CD4-positive, alpha-beta T cell treated with Interleukin-10 for 1 hour (primary cell): Measurements from ENCODE around the gene KLRC4.
A peak's percentile ranks its signal among the peaks of the same experiment; 100 is the strongest.
"Not testable (repeated sequence)": the region's sequence is repeated elsewhere in the genome, so short reads cannot be mapped to it uniquely, and the experiment has no call there.

Experiments used
- DNase-seq: peaks from one replicate; pipeline ENCODE4 v3.0.0-alpha.2; 2020

KLRC4 gene, protein sequence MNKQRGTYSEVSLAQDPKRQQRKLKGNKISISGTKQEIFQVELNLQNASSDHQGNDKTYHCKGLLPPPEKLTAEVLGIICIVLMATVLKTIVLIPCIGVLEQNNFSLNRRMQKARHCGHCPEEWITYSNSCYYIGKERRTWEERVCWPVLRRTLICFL

DNA sequence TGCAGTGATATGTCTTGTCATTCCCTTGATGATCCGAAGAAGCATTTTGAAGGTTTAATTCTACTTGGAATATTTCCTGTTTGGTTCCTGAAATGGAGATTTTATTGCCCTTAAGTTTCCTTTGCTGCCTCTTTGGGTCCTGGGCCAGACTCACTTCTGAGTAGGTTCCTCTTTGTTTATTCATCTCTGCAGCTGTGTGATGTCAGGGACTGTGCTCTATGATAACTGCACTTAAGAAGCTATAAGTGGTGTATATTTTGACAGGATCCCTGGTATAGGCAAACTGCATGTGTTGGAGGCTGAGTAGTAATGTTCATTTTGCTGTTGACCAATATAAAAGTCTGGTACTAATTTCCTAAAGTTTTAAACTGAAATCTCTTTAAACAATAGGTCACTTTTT lies at the start of gene KLRC4:
Gene KLRC4 (minus strand): TSS at position 366 of the 400 bp plus-strand sequence. CDS start 182 bp downstream, at position 184.
- DNase-seq, result peak; percentile 45

DNA sequence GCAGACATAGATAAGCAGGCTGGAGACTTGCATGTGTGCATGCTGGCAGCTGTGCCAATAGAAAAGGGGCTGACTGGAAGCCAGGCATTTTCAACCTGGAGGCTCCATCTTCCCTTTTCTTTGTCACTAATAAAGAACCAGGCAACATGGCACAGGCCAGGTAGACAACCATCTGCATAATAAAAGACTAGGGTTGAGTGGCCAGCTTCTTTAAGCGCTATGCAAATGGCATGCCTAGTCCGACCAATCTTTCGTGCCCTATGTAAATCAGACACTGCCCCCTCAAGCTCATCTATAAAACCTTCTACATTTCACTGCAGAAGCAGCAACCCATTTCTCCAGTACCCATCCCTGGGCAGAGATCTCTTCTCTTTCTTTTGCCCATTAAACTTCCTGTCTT lies 48.2 kb upstream of the KLRC4 start:
- DNase-seq, result no peak

DNA sequence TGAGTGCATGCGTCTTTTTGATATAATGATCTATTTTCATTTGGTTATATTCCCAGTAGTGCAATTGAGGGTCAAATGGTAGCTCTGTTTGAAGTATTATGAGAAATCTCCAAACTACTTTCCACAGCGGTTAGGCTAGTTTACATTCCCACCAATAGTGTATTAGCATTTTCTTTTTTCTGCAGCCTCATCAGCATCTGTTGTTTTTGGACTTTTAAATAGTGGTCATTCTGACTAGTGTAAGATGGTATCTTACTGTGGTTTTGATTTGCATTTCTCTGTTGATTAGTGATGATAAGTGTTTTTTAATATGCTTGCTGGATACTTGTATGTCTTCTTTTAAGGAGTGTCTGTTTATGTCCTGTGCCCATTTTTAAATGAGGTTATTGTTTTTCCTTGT lies 47.3 kb upstream of the KLRC4 start:
- DNase-seq, result no peak

DNA sequence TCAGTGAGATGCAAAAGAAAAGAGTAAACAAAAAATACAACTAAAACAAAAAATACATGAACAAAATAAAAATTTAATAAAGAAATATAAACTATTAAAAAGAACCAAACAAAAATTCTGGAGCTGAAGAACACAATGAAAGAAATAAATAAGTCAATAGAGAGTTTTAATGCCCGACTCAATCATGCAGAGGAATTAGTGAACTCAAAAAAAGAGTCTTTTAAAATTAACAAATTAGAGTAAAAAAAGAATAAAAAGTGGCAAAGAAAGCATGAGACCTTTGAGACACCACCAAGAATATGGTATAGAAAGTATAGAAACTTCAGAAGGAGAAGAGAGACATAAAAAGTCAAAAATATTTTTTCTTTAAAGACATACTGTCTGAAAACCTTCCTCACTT lies 46.2 kb upstream of the KLRC4 start:
- DNase-seq, result no peak

DNA sequence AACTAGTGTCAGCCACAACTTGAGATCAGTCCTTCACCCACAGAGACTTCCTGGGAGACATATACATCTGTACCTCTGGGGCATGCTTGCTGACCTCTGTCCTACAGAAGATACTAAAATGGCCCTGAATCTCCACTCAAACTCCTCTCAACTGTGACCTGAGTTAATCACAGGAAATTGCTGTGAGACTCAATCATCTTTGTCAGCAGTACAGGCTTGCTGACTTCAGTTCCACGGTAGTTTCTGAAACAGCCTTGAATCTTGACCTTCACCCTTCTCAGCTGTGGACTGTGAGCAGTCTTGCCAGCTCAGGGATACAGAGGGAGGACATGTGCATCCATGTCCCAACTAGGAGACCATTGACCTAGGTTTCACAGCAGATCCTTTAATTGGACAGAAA lies 45.0 kb upstream of the KLRC4 start:
- no peak for DNase-seq

DNA sequence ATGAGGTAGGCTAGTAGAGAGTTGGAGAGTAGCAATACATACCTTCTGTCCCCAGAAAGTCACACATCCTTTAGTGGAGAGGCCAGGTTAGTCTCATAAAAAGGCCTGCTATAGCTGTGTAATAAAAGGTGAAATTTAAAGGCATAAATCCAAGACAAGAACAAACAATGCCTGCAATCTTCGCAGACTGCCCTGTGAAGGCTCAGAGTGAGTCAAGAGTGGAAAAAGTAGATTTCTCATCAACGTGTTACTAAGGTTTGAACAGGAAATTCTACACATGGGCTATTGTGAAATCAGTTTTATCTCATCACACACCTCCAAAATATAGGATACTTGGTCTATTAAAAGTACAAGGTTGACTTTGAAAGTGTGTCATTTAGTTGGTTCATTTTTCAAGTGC lies 43.6 kb upstream of the KLRC4 start, which contains the start of gene KLRC1:
Gene KLRC1 (minus strand): TSS at position 222 of the 400 bp plus-strand sequence. CDS start 2,221 bp downstream, outside the sequence.
- DNase-seq, result no peak

DNA sequence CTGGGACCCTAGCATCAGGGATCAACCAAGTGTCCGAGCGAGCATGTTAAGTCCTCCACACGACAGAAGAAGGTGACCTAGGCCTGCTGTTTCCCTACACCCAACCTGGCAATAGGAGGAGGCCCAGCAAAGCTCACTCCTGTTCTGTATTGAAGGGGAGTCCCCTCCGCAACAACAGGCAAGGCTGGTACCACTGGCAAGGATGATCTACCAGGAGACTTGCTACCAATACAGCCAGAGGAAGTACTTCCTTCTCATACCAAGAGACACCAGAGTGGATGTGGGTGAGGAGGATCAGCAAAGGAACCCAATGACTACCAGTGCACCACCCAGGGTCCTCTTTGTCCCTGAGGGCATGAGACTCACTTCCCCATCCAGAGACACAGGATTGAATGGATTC lies 38.7 kb upstream of the KLRC4 start:
- DNase-seq, result no peak

DNA sequence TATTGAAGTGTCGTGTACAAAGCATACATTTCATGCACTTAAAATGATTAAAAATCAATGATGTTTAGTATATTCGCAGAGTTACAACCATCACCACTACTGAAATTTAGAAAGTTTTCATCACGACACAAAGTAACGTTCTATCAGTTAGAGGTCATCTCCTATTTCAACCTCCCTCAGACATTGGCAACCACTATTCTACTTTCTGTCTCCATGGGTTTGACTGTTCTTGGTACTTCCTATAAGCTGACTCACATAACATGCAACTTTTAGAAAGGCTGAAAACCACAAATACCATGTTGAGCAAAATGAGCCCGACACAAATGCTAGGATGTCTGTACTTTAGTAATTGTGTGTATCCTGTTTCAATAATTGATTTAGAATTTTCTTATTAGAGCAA lies 36.5 kb upstream of the KLRC4 start:
- DNase-seq, result not testable (repeated sequence)

DNA sequence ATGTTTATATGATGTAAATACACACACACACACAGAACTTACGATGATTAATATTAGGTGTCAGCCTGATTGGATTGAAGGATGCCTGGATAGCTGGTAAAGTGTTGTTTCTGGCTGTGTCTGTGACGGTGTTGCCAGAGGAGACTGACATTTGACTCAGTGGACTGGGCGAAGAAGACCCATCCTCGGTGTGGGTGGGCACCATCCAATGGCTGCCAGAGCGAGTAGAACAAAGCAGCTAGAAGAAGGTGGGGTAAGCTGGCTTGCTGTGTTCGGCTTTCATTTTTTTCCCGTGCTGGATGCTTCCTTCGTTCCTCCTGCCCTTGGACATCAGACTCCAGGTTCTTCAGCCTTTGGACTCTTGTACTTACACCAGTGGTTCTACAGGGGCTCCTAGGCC lies 31.6 kb upstream of the KLRC4 start:
- not testable (repeated sequence) for DNase-seq

DNA sequence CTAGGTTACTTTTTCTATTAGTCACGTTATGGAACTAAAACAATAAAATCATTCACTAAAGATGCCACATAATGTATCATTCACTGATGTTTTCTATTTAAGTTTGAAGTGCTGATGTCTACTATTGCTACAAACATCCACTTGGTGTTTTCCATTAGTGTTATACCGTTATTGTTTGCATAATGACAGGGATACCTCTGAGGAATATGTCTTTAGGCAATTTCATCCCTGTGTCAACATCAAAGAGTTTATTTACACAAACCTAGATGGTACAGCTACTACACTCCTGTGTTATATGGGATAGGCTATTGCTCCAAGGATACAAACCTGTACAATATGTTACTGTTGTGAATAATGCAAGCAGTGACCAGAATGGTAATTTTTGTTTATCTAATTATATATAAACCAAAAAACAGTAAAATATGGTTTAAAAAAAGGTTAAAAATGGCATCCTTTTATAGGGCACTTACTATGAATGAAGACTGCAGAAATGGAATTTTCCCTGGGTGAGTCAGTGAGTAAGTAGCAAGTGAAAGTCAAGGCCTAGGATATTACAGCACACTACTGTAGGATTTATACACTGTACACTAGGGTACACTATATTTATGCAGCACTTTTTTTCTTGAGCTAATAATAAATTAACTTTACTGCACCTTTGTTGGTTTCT lies 30.2 kb upstream of the KLRC4 start:
- DNase-seq, result not testable (repeated sequence)

DNA sequence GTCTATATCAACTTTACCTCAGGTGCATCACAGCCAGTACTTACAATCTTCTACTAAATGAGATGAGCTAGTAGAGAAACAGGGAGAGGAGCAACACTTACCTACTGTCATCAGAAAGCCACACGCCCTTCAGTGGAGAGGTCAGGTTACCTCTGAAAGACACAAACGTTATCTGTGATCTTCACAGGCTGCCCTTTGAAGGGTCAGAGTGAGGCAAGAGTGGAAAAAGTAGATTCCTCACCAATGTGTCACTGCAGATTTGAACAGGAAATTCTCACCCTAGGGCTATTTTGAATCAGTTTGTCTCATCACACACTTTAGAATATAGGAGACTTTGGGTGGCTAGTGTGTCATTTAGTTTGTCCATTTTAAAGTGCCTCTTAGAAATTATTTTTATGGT lies 28.0 kb upstream of the KLRC4 start:
- DNase-seq, result not testable (repeated sequence)

DNA sequence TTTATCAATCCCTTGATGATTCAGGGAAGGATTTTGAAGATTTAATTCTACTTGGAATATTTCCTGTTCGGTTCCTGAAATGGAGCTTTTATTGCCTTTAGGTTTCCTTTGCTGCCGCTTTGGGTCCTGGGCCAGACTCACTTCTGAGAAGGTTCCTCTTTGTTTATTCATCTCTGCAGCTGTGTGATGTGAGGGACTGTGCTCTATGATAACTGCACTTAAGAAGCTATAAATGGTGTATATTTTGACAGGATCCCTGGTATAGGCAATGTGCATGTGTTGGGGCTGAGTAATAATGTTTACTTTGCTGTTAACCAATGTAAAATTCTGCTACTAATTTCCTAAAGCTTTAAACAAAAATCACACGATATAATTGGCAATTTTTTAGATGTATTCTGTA lies 26.3 kb upstream of the KLRC4 start, which contains the start of gene KLRC2:
Gene KLRC2 (minus strand): TSS at position 195 of the 400 bp plus-strand sequence. CDS start 24 bp downstream, at position 171.
- DNase-seq, result not testable (repeated sequence)

DNA sequence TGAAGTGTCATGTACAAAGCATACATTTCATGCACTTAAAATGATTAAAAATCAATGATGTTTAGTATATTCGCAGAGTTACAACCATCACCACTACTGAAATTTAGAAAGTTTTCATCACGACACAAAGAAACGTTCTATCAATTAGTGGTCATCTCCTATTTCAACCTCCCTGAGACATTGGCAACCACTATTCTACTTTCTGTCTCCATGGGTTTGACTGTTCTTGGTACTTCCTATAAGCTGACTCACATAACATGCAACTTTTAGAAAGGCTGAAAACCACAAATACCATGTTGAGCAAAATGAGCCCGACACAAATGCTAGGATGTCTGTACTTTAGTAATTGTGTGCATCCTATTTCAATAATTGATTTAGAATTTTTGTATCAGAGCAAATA lies 21.1 kb upstream of the KLRC4 start:
- not testable (repeated sequence) for DNase-seq

DNA sequence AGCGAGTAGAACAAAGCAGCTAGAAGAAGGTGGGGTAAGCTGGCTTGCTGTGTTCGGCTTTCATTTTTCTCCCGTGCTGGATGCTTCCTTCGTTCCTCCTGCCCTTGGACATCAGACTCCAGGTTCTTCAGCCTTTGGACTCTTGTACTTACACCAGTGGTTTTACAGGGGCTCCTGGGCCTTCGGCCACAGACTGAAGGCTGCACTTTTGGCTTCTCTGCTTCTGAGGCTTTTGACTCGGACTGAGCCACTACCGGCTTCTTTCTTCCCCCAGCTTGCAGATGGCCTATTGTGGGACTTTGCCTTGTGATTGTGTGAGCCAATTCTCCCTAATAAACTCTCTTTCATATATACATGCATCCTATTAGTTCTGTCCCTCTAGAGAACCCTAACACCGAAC lies 16.4 kb upstream of the KLRC4 start:
- not testable (repeated sequence) for DNase-seq

DNA sequence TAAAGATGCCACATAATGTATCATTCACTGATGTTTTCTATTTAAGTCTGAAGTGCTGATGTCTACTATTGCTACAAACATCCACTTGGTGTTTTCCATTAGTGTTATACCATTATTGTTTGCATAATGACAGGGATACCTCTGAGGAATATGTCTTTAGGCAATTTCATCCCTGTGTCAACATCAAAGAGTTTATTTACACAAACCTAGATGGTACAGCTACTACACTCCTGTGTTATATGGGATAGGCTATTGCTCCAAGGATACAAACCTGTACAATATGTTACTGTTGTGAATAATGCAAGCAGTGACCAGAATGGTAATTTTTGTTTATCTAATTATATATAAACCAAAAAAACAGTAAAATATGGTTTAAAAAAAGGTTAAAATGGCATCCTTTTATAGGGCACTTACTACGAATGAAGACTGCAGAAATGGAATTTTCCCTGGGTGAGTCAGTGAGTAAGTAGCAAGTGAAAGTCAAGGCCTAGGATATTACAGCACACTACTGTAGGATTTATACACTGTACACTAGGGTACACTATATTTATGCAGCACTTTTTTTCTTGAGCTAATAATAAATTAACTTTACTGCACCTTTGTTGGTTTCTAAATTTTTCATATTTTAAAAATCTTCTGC lies 14.8 kb upstream of the KLRC4 start:
- DNase-seq, result not testable (repeated sequence)

DNA sequence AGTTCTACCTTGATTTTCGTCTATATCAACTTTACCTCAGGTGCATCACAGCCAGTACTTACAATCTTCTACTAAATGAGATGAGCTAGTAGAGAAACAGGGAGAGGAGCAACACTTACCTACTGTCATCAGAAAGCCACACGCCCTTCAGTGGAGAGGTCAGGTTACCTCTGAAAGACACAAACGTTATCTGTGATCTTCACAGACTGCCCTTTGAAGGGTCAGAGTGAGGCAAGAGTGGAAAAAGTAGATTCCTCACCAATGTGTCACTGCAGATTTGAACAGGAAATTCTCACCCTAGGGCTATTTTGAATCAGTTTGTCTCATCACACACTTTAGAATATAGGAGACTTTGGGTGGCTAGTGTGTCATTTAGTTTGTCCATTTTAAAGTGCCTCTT lies 12.6 kb upstream of the KLRC4 start:
- DNase-seq, result not testable (repeated sequence)

DNA sequence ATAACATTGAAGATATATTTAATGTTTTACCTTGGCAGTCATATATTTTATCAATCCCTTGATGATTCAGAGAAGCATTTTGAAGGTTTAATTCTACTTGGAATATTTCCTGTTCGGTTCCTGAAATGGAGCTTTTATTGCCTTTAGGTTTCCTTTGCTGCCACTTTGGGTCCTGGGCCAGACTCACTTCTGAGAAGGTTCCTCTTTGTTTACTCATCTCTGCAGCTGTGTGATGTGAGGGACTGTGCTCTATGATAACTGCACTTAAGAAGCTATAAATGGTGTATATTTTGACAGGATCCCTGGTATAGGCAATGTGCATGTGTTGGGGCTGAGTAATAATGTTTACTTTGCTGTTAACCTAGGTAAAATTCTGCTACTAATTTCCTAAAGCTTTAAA lies 10.8 kb upstream of the KLRC4 start, which contains the start of gene KLRC3:
Gene KLRC3 (minus strand): TSS at position 262 of the 400 bp plus-strand sequence. CDS start 45 bp downstream, at position 217.
- DNase-seq, result not testable (repeated sequence)

DNA sequence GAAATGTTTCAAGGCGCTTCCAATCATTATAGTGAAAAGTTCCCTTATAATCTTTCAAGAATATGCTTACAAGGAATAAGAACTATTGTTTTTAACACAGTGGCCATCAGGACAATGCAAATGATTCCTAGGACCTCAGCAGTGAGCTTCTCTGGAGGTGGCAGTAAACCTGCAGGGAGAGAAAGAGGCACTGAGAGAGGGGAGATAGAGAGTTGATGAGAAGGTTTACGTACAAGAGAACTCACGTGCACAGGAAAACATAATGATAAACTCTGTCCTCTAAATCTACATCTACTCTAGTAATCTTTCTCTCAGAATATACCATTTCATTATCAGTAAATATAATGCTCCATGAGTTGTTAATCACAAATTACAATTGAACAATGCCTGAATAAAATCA lies 715 bp downstream of the KLRC4 start:
- DNase-seq, result no peak

DNA sequence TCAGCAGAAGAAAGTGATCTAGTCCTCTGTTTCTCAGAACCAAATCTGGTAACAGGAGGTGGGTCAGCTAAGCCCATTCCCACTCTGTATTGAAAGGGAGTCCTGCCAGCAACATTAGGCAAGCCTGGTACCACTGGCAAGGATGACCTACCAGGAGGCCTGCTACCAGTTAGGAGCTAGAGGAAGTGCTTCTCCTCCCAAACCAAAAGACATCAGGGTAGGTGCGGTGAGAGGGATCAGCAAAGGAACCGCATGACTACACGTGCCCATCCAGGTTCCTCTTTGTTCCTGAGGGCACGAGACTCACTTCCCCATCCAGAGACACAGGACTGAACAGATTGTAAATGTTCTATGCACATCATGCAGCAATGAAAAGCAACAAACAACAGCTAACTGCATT lies 2.8 kb downstream of the KLRC4 start:
- DNase-seq, result no peak

DNA sequence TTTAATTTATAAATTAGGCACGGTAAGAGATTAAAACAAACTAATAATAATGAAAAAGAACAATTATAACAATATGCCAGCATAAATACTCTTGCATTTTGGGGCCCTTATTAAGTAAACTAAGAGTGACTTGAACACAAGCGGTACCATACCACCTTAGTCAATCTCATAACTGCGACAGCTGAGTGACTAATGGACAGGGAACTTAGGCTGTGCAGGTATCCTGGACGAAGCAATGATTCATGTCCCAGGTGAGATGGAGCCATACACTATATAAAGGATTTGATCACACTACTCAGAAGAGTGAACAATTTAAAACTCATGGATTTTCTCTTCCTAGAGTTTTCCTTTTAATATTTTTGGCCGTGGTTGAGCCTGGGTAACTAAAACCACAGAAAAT lies 4.3 kb downstream of the KLRC4 start:
- DNase-seq, result no peak

DNA sequence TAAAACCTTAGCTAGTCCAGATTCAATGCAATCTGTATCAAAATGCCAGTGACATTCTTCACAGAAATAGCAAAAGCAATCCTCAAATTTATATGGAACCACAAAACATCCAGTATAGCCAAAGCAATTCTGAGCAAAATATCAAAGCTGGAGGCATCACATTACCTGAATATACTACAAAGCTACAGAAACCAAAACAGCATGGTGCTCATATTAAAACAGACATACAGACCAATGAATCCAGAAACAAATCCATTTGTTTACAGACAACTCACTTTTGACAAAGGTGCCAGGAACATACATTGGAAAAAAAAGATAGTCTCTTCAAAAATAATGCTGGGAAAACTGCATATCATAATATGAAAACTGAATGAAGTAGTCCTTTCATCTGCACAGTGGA lies 4.8 kb downstream of the KLRC4 start:
- DNase-seq, result no peak

DNA sequence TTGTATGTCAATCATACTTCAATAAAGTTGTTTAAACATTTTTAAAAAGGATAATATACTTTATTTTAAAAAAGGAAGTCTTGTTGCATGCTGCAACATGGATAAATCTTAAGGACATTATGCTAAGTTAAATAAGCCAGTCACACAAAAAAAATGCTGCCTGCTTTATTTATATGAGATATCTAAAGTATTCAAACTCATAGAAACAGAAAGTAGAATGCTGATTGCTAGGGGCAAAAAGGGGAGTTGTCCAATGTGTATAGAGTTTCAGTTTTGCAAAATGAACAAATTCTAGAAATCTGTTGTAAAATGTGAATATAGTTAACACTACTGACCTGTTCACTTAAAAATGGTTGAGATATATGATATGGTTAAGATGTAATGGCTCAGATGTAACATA lies 8.7 kb downstream of the KLRC4 start:
- DNase-seq, result no peak

DNA sequence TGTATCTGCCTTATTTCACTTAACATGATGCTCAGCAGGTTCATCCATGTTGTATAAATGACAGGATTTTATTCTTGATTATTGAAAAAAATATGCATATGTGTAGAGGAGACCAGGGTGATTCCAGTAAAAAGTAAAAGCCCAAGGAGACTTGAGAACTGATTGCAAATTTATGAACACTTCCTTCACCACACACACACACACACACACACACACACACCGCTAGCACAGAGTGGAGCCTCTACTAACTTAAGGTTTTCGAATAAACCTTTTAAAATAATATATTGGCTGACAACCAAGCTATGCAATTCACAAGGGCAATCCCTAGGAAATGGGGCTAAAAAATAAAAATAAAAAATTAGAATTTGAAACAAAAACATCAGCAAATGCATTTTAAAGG lies 11.4 kb downstream of the KLRC4 start:
- no peak for DNase-seq

DNA sequence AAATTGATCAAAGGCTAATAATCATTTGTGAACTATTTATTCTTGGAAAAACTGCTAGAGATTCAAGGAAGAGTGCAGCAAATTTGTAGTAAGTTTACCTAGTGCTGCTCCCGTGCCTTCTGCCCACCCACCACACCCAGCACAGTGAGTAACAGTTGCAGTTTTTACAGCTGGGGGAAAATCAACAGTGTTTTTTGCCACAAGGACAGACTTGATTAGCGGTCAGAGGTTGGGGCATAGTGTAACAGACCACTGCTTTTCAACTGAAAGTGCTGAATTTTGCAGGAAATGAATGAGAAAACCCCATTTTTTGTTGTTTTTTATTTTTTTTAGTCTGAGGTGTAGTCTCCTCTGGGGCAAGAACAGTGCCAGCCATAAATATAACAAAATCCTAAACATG lies 12.3 kb downstream of the KLRC4 start:
- DNase-seq, result peak; percentile 66
